Ovary (tissue), 3 donors: Measurements from ENCODE around the gene TCP11.

Source experiments
- POLR2A ChIP-seq: fragments of 450-650 bp; IDR thresholded peaks from one replicate; pipeline ENCODE4 v1.6.1; 2017; ENCODE audit warnings: antibody characterized with exemption, mild to moderate bottlenecking, moderate library complexity
- TF ChIP-seq, protein P1 (sequence below), 3 donors: fragments of 450-650 bp in 2 of 3; fragments of 200-600 bp in 1 of 3; IDR thresholded peaks; one replicate each; pipeline versions ENCODE4 v1.5.1 to v1.8.0; 2016 to 2022; ENCODE audit warnings: antibody characterized with exemption in 3 of 3, mild to moderate bottlenecking in 1 of 3
- donor health status: DM: no; HTN: no; CAD: no.

DNA sequence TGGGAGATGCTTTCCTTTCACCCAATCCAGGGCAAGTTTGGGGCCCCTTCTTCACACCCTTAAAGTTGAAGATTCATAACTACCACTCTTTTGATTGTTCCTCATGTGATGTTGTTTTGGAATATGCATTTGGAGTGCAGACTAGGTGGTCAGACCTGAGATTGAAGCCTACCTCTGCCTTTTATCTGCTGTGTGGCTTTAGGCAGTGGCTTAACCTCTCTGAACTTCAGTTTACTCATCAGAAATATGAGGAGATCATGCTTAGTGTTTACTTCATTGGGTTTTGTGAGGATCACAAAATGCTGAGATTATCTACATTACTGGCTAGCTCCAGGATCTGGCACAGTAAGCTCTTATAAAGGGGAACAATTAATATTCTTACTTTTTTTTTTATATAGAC, 26.4 kb upstream of the TCP11 start:
- TF ChIP-seq, protein P1, sequence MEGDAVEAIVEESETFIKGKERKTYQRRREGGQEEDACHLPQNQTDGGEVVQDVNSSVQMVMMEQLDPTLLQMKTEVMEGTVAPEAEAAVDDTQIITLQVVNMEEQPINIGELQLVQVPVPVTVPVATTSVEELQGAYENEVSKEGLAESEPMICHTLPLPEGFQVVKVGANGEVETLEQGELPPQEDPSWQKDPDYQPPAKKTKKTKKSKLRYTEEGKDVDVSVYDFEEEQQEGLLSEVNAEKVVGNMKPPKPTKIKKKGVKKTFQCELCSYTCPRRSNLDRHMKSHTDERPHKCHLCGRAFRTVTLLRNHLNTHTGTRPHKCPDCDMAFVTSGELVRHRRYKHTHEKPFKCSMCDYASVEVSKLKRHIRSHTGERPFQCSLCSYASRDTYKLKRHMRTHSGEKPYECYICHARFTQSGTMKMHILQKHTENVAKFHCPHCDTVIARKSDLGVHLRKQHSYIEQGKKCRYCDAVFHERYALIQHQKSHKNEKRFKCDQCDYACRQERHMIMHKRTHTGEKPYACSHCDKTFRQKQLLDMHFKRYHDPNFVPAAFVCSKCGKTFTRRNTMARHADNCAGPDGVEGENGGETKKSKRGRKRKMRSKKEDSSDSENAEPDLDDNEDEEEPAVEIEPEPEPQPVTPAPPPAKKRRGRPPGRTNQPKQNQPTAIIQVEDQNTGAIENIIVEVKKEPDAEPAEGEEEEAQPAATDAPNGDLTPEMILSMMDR (IDR thresholded peaks at IDR 0.05), result no peak
- no peak for TF ChIP-seq POLR2A
